HepG2 (cell line): ENCODE measurements around the gene RUNX3. TPM values are rescaled to one million over a fixed set of nuclear protein-coding genes. Genes with fewer than 3 reads are reported as not detected.

Source experiments
- ATAC-seq: fragments of 200-7000 bp; cut with Tn5 transposase; 3 replicates; pipeline ENCODE4 v1.9.1; 2020; ENCODE audit warnings: mild to moderate bottlenecking, moderate library complexity
- BruUV-seq: library from RNA; stranded (reverse); fragments of 400-500 nt; replicated peaks from 2 replicates; lab custom pipeline; 2021; lab: Mats Ljungman, UMichigan
- CTCF ChIA-PET: fragments of 300-600 bp; formaldehyde crosslinking; extraction: SDS; loops from one replicate; lab custom pipeline; 2021; ENCODE audit warnings: low total read pairs, inconsistent platforms, low intra/inter-chr PET ratio; lab: Yijun Ruan, JAX
- POLR2A ChIA-PET: fragments of 350-600 bp; sonication (Branson Sonifier 250); formaldehyde crosslinking; loops from one replicate; lab custom pipeline; 2020; ENCODE audit warnings: antibody characterized with exemption, inconsistent platforms; lab: Yijun Ruan, JAX
- DNase-seq: peaks from one replicate; pipeline ENCODE4 v3.0.0-alpha.2; 2015; ENCODE audit warnings: low spot score
- FAIRE-seq: peaks from 3 replicates; lab custom pipeline; 2011; peaks lifted over from hg19 to GRCh38; lab: Jason Lieb, UNC
- H2AFZ ChIP-seq: one replicate; pipeline ENCODE4 v1.6.1; 2011; ENCODE audit warnings: low read length, inconsistent platforms
- H3K27ac ChIP-seq: fragments of 300-600 bp; 3 replicates; pipeline ENCODE4 v1.8.0; 2011; ENCODE audit warnings: mixed run types, mild to moderate bottlenecking, mixed read lengths, low read length, inconsistent platforms; ENCODE audit not compliant: insufficient read depth; ENCODE audit errors: extremely low read length
- H3K27me3 ChIP-seq, 2 experiments: fragments of 200-600 bp in 1 of 2; 2 replicates in 1 of 2; 3 replicates in 1 of 2; pipeline versions ENCODE4 v1.6.0 to v1.8.0; 2011; ENCODE audit warnings: low read length in 2 of 2, mild to moderate bottlenecking in 2 of 2, moderate library complexity in 2 of 2, inconsistent platforms in 1 of 2; ENCODE audit not compliant: insufficient read depth in 2 of 2, control insufficient read depth in 1 of 2
- H3K36me3 ChIP-seq, 2 experiments: fragments of 200-600 bp in 1 of 2; replicated peaks in 1 of 2; 2 replicates in 1 of 2; 3 replicates in 1 of 2; pipeline versions ENCODE4 v1.5.1 to v1.8.0; 2011; ENCODE audit warnings: low read length in 2 of 2, inconsistent platforms in 1 of 2; ENCODE audit not compliant: insufficient read depth in 2 of 2, control insufficient read depth in 1 of 2
- H3K4me1 ChIP-seq: 2 replicates; pipeline ENCODE4 v1.5.1; 2012; ENCODE audit warnings: low read length, inconsistent platforms; ENCODE audit not compliant: insufficient read depth
- H3K4me2 ChIP-seq: 2 replicates; pipeline ENCODE4 v1.6.0; 2011; ENCODE audit warnings: low read depth, low read length, inconsistent platforms
- H3K4me3 ChIP-seq, 3 experiments: fragments of 200-600 bp in 1 of 3; sonication (generic), shearing (Covaris generic) in 1 of 3; replicated peaks in 1 of 3; 2 replicates each; pipeline ENCODE4 v1.5.1; 2011 to 2016; ENCODE audit warnings: low read length in 3 of 3, inconsistent platforms in 2 of 3, low read depth in 2 of 3, mild to moderate bottlenecking in 2 of 3, control low read depth in 1 of 3, mixed read lengths in 1 of 3; ENCODE audit not compliant: insufficient read depth in 1 of 3
- H3K79me2 ChIP-seq: one replicate; pipeline ENCODE4 v1.6.1; 2011; ENCODE audit warnings: low read length, inconsistent platforms; ENCODE audit not compliant: insufficient read depth
- H3K9ac ChIP-seq: 2 replicates; pipeline ENCODE4 v1.6.0; 2011; ENCODE audit warnings: mild to moderate bottlenecking, low read depth, low read length, inconsistent platforms; ENCODE audit not compliant: insufficient read depth
- H3K9me3 ChIP-seq: 2 replicates; pipeline ENCODE4 v1.5.1; 2012; ENCODE audit warnings: mild to moderate bottlenecking, low read length
- H4K20me1 ChIP-seq: 2 replicates; pipeline ENCODE4 v1.6.0; 2011; ENCODE audit warnings: inconsistent platforms, mild to moderate bottlenecking, low read length, moderate library complexity; ENCODE audit not compliant: insufficient read depth
- IRX3 ChIP-seq: sonication (generic); formaldehyde crosslinking; IDR thresholded peaks from 2 replicates; pipeline ENCODE4 v1.8.1; 2023; ENCODE audit warnings: mild to moderate bottlenecking, low read depth, missing genetic modification reagents, borderline replicate concordance
- PREB ChIP-seq: sonication (generic); formaldehyde crosslinking; IDR thresholded peaks from 2 replicates; pipeline ENCODE4 v1.4.0; 2020; ENCODE audit warnings: missing genetic modification reagents
- RNF2 ChIP-seq: fragments of 450-650 bp; conservative IDR thresholded peaks from 2 replicates; pipeline ENCODE4 v1.6.1; 2016; ENCODE audit warnings: low read depth
- TAF15 ChIP-seq: fragments of 200-400 bp; formaldehyde crosslinking; IDR thresholded peaks from one replicate; pipeline ENCODE4 v1.6.1; 2018; ENCODE audit warnings: mild to moderate bottlenecking, low read depth, low read length; ENCODE audit not compliant: poor library complexity, severe bottlenecking
- ZNF629 ChIP-seq: sonication (generic); formaldehyde crosslinking; conservative IDR thresholded peaks from 2 replicates; pipeline ENCODE4 v1.5.0; 2020; ENCODE audit warnings: missing genetic modification reagents
- WGBS: methylation state at CpG from one replicate; pipeline ENCODE4 v1.1.6; 2017; ENCODE audit warnings: low lambda C conversion rate; 5-methylcytosine and 5-hydroxymethylcytosine counted together
- in situ Hi-C: cut with HindIII; loops from 2 replicates; pipeline ENCODE4 v1.10.0; 2017; ENCODE audit warnings: low pct_unique_long_range_greater_than_20kb; ENCODE audit not compliant: extremely low pct_ligation_motif_present
- intact Hi-C: fragments of 100-400 bp; cut with micrococcal nuclease; formaldehyde crosslinking; loops from one replicate; pipeline ENCODE4 v1.10.0; 2022; ENCODE audit not compliant: unreplicated experiment
- polyA plus RNA-seq, 8 experiments: library from polyadenylated mRNA; depleted of rRNA in 3 of 8; stranded (reverse) in 7 of 8; unstranded in 1 of 8; fragments of >200 nt; fragmentation: Illumina TruSeq in 4 of 8; extraction: Trizol in 4 of 8; gene quantifications; 2 replicates each; pipeline versions ENCODE4 v1.2.1 to v1.2.3, GENCODE V29; 2011 to 2016; ENCODE audit warnings: low read depth in 4 of 8, missing spikeins in 1 of 8, mixed read lengths in 1 of 8; ENCODE audit not compliant: insufficient read depth in 1 of 8
- total RNA-seq, 5 experiments: library from RNA; depleted of rRNA; stranded (reverse); fragments of >200 nt; fragmentation: Illumina TruSeq; extraction: Trizol; gene quantifications; 2 replicates each; pipeline ENCODE4 v1.2.3, GENCODE V29; 2016; ENCODE audit warnings: low read depth in 1 of 5

The RUNX3 gene
- total and polyA plus RNA-seq, 2 of the 13 experiments (the other 11 are each of a cell fraction or from before 2014, with no cell fraction given): 0.04 to 0.22 TPM

DNA sequence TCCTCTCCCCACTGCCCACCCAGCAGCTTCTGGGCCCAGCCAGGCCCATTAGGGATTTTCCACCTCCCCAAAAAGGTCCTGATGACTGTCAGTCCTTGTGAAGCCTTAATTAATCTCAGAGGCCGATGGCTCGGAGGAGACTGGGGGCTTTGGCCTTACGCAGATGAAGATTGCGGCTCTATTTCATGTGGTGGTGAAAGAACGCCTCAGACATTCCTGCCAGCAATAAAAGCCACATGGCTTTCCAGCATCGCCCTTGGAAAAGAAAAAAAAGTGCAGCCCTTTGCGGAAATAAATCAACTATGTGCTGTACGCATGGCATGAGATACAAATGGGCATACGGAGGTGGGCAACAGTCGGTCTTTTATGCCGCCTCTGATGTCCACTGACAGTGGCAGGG, 6.6 kb upstream of the RUNX3 start:
- ATAC-seq (no peak), FAIRE-seq (no peak), DNase-seq (no peak)
- in situ Hi-C loops: no loop called here
- 59% methylated on average over 11 of the region's 11 CpGs for WGBS
- peaks cover 8% of the 10 kb centered on the region for H3K4me1 ChIP-seq
- H3K9ac ChIP-seq: no peak overlapping the region
- CTCF ChIA-PET: no interaction called here
- H3K79me2 ChIP-seq: no peaks in the 10 kb centered on the region
- no TSS peak for BruUV-seq
- H3K4me3 ChIP-seq: no peak overlapping the region
- no peak overlapping the region for H3K27ac ChIP-seq
- POLR2A ChIA-PET: no interaction called here
- H3K4me2 ChIP-seq: no peak overlapping the region
- intact Hi-C loops: no loop called here
- H3K9me3 ChIP-seq: no peaks in the 10 kb centered on the region
- H3K27me3 ChIP-seq: peaks cover 15 to 40% of the 10 kb centered on the region in 2 experiments
- H3K36me3 ChIP-seq: no peaks in the 10 kb centered on the region
- no peak overlapping the region for H2AFZ ChIP-seq
- H4K20me1 ChIP-seq: no peaks in the 10 kb centered on the region
- TF ChIP-seq RNF2 (no peak), TAF15 (no peak), PREB (CRISPR knock-in tag) (no peak)

- FAIRE-seq (no peak), DNase-seq (no peak), ATAC-seq (no peak)
- no peak overlapping the region for H3K9ac ChIP-seq
- H3K27ac ChIP-seq: no peak overlapping the region
- no peaks in the 10 kb centered on the region for H3K79me2 ChIP-seq
- no peak overlapping the region for H3K4me2 ChIP-seq
- TF ChIP-seq ZNF629 (CRISPR knock-in tag): peak; percentile 66
- TF ChIP-seq IRX3: no peak
- H2AFZ ChIP-seq: no peak overlapping the region
- CTCF ChIA-PET: no interaction called here
- no peaks in the 10 kb centered on the region for H4K20me1 ChIP-seq
- peaks cover 13% of the 10 kb centered on the region for H3K4me1 ChIP-seq
- intact Hi-C loops: no loop called here
- H3K27me3 ChIP-seq: peaks cover 20 to 48% of the 10 kb centered on the region in 2 experiments
- in situ Hi-C loops: no loop called here
- H3K9me3 ChIP-seq: no peaks in the 10 kb centered on the region
- no peak overlapping the region for H3K4me3 ChIP-seq
- H3K36me3 ChIP-seq: no peaks in the 10 kb centered on the region
- POLR2A ChIA-PET: no interaction called here
- no TSS peak for BruUV-seq
- 45% methylated on average over 9 of the region's 13 CpGs for WGBS
These were observed 5.8 kb upstream of the RUNX3 start for GRCh38 chr1:24935615-24936484.
